A673 (cell line): ENCODE data around the gene VCAN. TPM values are rescaled to one million over a fixed set of nuclear protein-coding genes. Genes with fewer than 3 reads are reported as not detected.

Experiments used
- BruUV-seq: library from RNA; stranded (reverse); fragments of 400-500 nt; replicated peaks from 2 replicates; lab custom pipeline; 2021; lab: Mats Ljungman, UMichigan
- CTCF ChIA-PET: fragments of 300-600 bp; sonication (Branson Sonifier 250); formaldehyde crosslinking; loops from one replicate; lab custom pipeline; 2022; ENCODE audit warnings: antibody characterized with exemption; lab: Charles Lee
- POLR2A ChIA-PET: fragments of 300-600 bp; sonication (Branson Sonifier 250); formaldehyde crosslinking; loops from one replicate; lab custom pipeline; 2022; ENCODE audit warnings: antibody characterized with exemption; ENCODE audit not compliant: low non-redundant PET; lab: Charles Lee
- DNase-seq: peaks from one replicate; pipeline ENCODE4 v3.0.0-alpha.2; 2015; ENCODE audit warnings: low spot score
- H3K27ac ChIP-seq: fragments of 200-600 bp; sonication (generic); 2 replicates; pipeline ENCODE4 v1.5.1; 2016; ENCODE audit warnings: mixed run types, low read depth, mild to moderate bottlenecking, mixed read lengths, antibody characterized with exemption, low read length; ENCODE audit not compliant: poor library complexity, severe bottlenecking
- H3K27me3 ChIP-seq: fragments of 200-600 bp; sonication (generic); replicated peaks from 2 replicates; pipeline ENCODE4 v1.6.1; 2017; ENCODE audit warnings: mixed run types, low read depth, mild to moderate bottlenecking, mixed read lengths, antibody characterized with exemption, low read length; ENCODE audit not compliant: insufficient read depth, poor library complexity
- H3K36me3 ChIP-seq: fragments of 200-600 bp; sonication (generic); 2 replicates; pipeline ENCODE4 v1.6.1; 2016; ENCODE audit warnings: mixed run types, mild to moderate bottlenecking, mixed read lengths, antibody characterized with exemption, low read length; ENCODE audit not compliant: insufficient read depth, poor library complexity, severe bottlenecking
- H3K4me1 ChIP-seq: fragments of 200-600 bp; sonication (generic); 2 replicates; pipeline ENCODE4 v1.6.1; 2017; ENCODE audit warnings: mixed run types, mild to moderate bottlenecking, mixed read lengths, antibody characterized with exemption, low read length; ENCODE audit not compliant: insufficient read depth, poor library complexity, severe bottlenecking
- H3K4me3 ChIP-seq: fragments of 200-600 bp; sonication (generic); 2 replicates; pipeline ENCODE4 v1.5.1; 2016; ENCODE audit warnings: low read depth, mixed run types, mild to moderate bottlenecking, mixed read lengths, low read length; ENCODE audit not compliant: poor library complexity, severe bottlenecking
- H3K9me3 ChIP-seq: fragments of 200-600 bp; sonication (generic); 2 replicates; pipeline ENCODE4 v1.6.1; 2016; ENCODE audit warnings: mixed run types, low read depth, mild to moderate bottlenecking, mixed read lengths, antibody characterized with exemption, low read length; ENCODE audit not compliant: poor library complexity, severe bottlenecking
- CTCF ChIP-seq: fragments of 300-800, 200-600 bp; sonication (generic); conservative IDR thresholded peaks from 2 replicates; pipeline ENCODE4 v1.5.1; 2017; ENCODE audit warnings: low read depth, mild to moderate bottlenecking, antibody characterized with exemption, low read length, moderate library complexity, mixed read lengths
- EZH2 ChIP-seq: fragments of 200-600 bp; sonication (generic); IDR thresholded peaks from 2 replicates; pipeline ENCODE4 v1.6.1; 2017; ENCODE audit warnings: borderline replicate concordance, low read depth, mild to moderate bottlenecking, mixed read lengths, antibody characterized with exemption, low read length; ENCODE audit not compliant: poor library complexity, severe bottlenecking
- intact Hi-C: fragments of 100-400 bp; cut with micrococcal nuclease; formaldehyde crosslinking; loops from one replicate; pipeline ENCODE4 v1.10.0; 2022; ENCODE audit not compliant: unreplicated experiment
- total RNA-seq: library from RNA; stranded (reverse); gene quantifications from 2 replicates; pipeline ENCODE4 v1.2.3, GENCODE V29; 2021

The VCAN gene
- total RNA-seq, 1 experiment from 2014 or later, result 0.90 TPM

DNA sequence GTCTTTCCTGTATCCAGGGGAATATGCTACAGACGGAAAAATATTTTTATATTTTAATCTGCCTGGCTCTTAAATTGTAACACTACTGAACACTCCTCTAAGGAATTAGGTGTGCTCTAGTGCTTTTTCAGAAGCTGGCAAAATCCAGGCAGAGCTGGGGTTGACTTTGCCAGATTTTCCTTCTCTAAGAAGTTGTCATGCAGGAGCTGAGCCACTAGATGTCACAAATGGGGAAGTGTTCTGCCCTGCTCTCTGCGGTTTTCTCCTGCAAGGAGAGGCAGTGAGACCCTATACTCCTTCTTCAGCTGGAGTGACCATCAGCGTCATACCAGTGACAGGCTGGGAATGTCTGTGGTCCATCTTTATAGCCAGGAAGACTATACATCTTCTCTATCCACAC, 136.6 kb downstream of the VCAN start:
- no TSS peak for BruUV-seq
- no peak overlapping the region for H3K4me3 ChIP-seq
- H3K9me3 ChIP-seq, result no peaks in the 10 kb centered on the region
- intact Hi-C loops, result no loop called here
- no peak overlapping the region for H3K27ac ChIP-seq
- POLR2A ChIA-PET, result no interaction called here
- DNase-seq, result peak; percentile 56
- TF ChIP-seq CTCF (peak; percentile 58), EZH2 (no peak)
- H3K4me1 ChIP-seq, result no peaks in the 10 kb centered on the region
- CTCF ChIA-PET, result no interaction called here
- H3K27me3 ChIP-seq, result no peaks in the 10 kb centered on the region
- H3K36me3 ChIP-seq, result no peaks in the 10 kb centered on the region

GRCh38 chr5:83614841-83615240, 143.3 kb downstream of the VCAN start:
- no peaks in the 10 kb centered on the region for H3K9me3 ChIP-seq
- intact Hi-C loops, result no loop called here
- BruUV-seq, result no TSS peak
- no peak overlapping the region for H3K4me3 ChIP-seq
- no peaks in the 10 kb centered on the region for H3K27me3 ChIP-seq
- no peak overlapping the region for H3K27ac ChIP-seq
- ChIA-PET CTCF (no interaction called here), POLR2A (no interaction called here)
- DNase-seq, result no peak
- H3K4me1 ChIP-seq, result no peaks in the 10 kb centered on the region
- no peaks in the 10 kb centered on the region for H3K36me3 ChIP-seq
- TF ChIP-seq CTCF, result no peak
- no peak for TF ChIP-seq EZH2

DNA sequence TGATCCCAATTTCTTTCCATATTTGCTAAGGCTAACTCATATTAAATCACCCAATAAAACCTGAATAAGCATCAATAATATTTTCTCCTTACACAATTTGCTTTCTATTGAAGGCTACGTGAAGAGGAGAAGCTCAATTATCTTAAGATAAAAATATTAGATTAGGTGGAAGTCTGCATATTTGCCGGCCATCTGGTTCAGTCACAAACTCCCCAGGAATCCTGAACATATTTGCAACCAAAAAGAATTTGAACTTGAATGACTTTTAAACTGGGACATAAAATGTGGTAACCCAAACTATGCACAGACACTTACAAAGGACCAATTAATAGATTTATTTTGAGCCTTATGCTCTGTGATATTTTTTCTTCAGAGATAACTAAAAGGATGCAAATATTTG, 156.8 kb downstream of the VCAN start:
- H3K36me3 ChIP-seq, result no peaks in the 10 kb centered on the region
- TF ChIP-seq EZH2 (no peak), CTCF (no peak)
- no TSS peak for BruUV-seq
- no peak overlapping the region for H3K27ac ChIP-seq
- H3K4me1 ChIP-seq, result no peaks in the 10 kb centered on the region
- H3K27me3 ChIP-seq, result peaks cover 8% of the 10 kb centered on the region
- ChIA-PET CTCF (no interaction called here), POLR2A (no interaction called here)
- intact Hi-C loops, result no loop called here
- H3K9me3 ChIP-seq, result no peaks in the 10 kb centered on the region
- no peak for DNase-seq
- no peak overlapping the region for H3K4me3 ChIP-seq

Other genes with a start within 250 kb of the VCAN start
- 0.32 and 1.2 TPM in 2 replicates for gene HAPLN1, start 249.1 kb downstream of the VCAN start, total RNA-seq